K562 (cell line): ENCODE data around the gene XYLB. TPM values are rescaled to one million over a fixed set of nuclear protein-coding genes. Genes with fewer than 3 reads are reported as not detected.

Experiments used
- ATAC-seq: fragments of 200-7000 bp; cut with Tn5 transposase; 3 replicates; pipeline ENCODE4 v1.9.1; 2020; ENCODE audit warnings: moderate library complexity
- BruUV-seq: library from RNA; stranded (reverse); fragments of 400-500 nt; replicated peaks from 2 replicates; lab custom pipeline; 2021; lab: Mats Ljungman, UMichigan
- CTCF ChIA-PET: fragments of 300-600 bp; formaldehyde crosslinking; extraction: SDS; loops from one replicate; lab custom pipeline; 2021; ENCODE audit warnings: low intra/inter-chr PET ratio; lab: Yijun Ruan, JAX
- POLR2A ChIA-PET: fragments of 300-600, 350-650 bp; sonication (Branson Sonifier 250); formaldehyde crosslinking; extraction: SDS; loops from one replicate; lab custom pipeline; 2021; ENCODE audit warnings: antibody characterized with exemption, inconsistent platforms; lab: Yijun Ruan, JAX
- DNase-seq, 4 experiments: peaks; one replicate each; pipeline versions ENCODE4 v3.0.0 to v3.0.0-alpha.2; 2011 to 2018; ENCODE audit warnings: low spot score in 3 of 4, mixed read lengths in 3 of 4; ENCODE audit errors: extremely low read depth in 1 of 4
- FAIRE-seq: peaks from 2 replicates; lab custom pipeline; 2011; peaks lifted over from hg19 to GRCh38; lab: Jason Lieb, UNC
- H2AFZ ChIP-seq: 2 replicates; pipeline ENCODE4 v1.6.0; 2011; ENCODE audit warnings: low read depth, low read length, control low read depth, inconsistent platforms
- H3K27ac ChIP-seq: fragments of 200-600 bp; 3 replicates; pipeline ENCODE4 v1.8.0; 2011; ENCODE audit warnings: low read depth, mild to moderate bottlenecking, control low read depth, inconsistent platforms, low read length, moderate library complexity, mixed read lengths; ENCODE audit errors: extremely low read depth
- H3K27me3 ChIP-seq, 2 experiments: fragments of 300-600 bp in 1 of 2; 2 replicates in 1 of 2; 3 replicates in 1 of 2; pipeline versions ENCODE4 v1.6.0 to v1.8.0; 2011; ENCODE audit warnings: inconsistent platforms in 2 of 2, low read length in 2 of 2, mild to moderate bottlenecking in 1 of 2, mixed read lengths in 1 of 2, moderate library complexity in 1 of 2; ENCODE audit not compliant: control insufficient read depth in 2 of 2, insufficient read depth in 2 of 2
- H3K36me3 ChIP-seq: fragments of 300-600 bp; 3 replicates; pipeline ENCODE4 v1.8.0; 2011; ENCODE audit warnings: mild to moderate bottlenecking, low read length, inconsistent platforms; ENCODE audit not compliant: control insufficient read depth, insufficient read depth
- H3K4me1 ChIP-seq, 2 experiments: fragments of 200-600 bp in 1 of 2; replicated peaks in 1 of 2; 2 replicates in 1 of 2; 3 replicates in 1 of 2; pipeline versions ENCODE4 v1.5.1 to v1.8.0; 2011; ENCODE audit warnings: inconsistent platforms in 2 of 2, low read length in 2 of 2, mild to moderate bottlenecking in 1 of 2, mixed read lengths in 1 of 2, moderate library complexity in 1 of 2; ENCODE audit not compliant: control insufficient read depth in 2 of 2, insufficient read depth in 2 of 2
- H3K4me2 ChIP-seq: 2 replicates; pipeline ENCODE4 v1.6.1; 2011; ENCODE audit warnings: low read length, control low read depth, inconsistent platforms, mixed read lengths; ENCODE audit not compliant: insufficient read depth
- H3K4me3 ChIP-seq: fragments of 200-600 bp; sonication (generic), shearing (Covaris generic); 2 replicates; pipeline ENCODE4 v1.5.1; 2016; ENCODE audit warnings: control low read depth, inconsistent platforms
- H3K79me2 ChIP-seq: fragments of 200-600 bp; 3 replicates; pipeline ENCODE4 v1.8.0; 2011; ENCODE audit warnings: low read length, inconsistent platforms; ENCODE audit not compliant: control insufficient read depth, insufficient read depth
- H3K9ac ChIP-seq, 2 experiments: 2 replicates each; pipeline versions ENCODE4 v1.6.0 to v1.6.1; 2011; ENCODE audit warnings: low read depth in 2 of 2, low read length in 2 of 2, control low read depth in 1 of 2, inconsistent platforms in 1 of 2, mild to moderate bottlenecking in 1 of 2, mixed read lengths in 1 of 2; ENCODE audit not compliant: insufficient read depth in 1 of 2
- H3K9me1 ChIP-seq: one replicate; pipeline ENCODE4 v1.6.0; 2011; ENCODE audit warnings: inconsistent platforms, mild to moderate bottlenecking, low read length, moderate library complexity; ENCODE audit not compliant: control insufficient read depth, insufficient read depth
- H3K9me3 ChIP-seq: replicated peaks from 2 replicates; pipeline ENCODE4 v1.5.1; 2011; ENCODE audit warnings: low read depth, low read length, inconsistent platforms; ENCODE audit not compliant: control insufficient read depth, insufficient read depth
- H4K20me1 ChIP-seq: replicated peaks from 2 replicates; pipeline ENCODE4 v1.6.1; 2011; ENCODE audit warnings: low read length, inconsistent platforms, mixed read lengths; ENCODE audit not compliant: control insufficient read depth, insufficient read depth
- ZBTB33 ChIP-seq: sonication (generic); formaldehyde crosslinking; IDR thresholded peaks from 2 replicates; pipeline ENCODE4 v1.8.1; 2023; ENCODE audit warnings: mild to moderate bottlenecking, missing genetic modification reagents
- ZNF518B ChIP-seq: fragments of 250-450 bp; sonication (Bioruptor Pico); IDR thresholded peaks from 2 replicates; pipeline ENCODE4 v1.5.0; 2021; ENCODE audit warnings: mild to moderate bottlenecking, moderate library complexity
- in situ Hi-C: fragments of 300-500 bp; cut with MboI; formaldehyde crosslinking; loops from 4 replicates; pipeline ENCODE4 v1.15.0; 2018; ENCODE audit warnings: inconsistent platforms, mixed read lengths
- intact Hi-C: fragments of 100-400 bp; cut with micrococcal nuclease; formaldehyde crosslinking; loops from 2 replicates; pipeline ENCODE4 v1.14.2; 2022
- polyA plus RNA-seq, 8 experiments: library from polyadenylated mRNA; depleted of rRNA in 4 of 8; stranded (reverse) in 5 of 8; unstranded in 3 of 8; fragments of >200 nt; fragmentation: Nextera tagmentation in 2 of 8; fragmentation: Illumina TruSeq in 1 of 8; extraction: Ambion mirVana in 2 of 8; extraction: Trizol in 1 of 8; gene quantifications; 2 replicates each; pipeline versions ENCODE4 v1.2.1 to v1.2.3, GENCODE V29; 2011 to 2014; ENCODE audit warnings: inconsistent platforms in 1 of 8, missing spikeins in 1 of 8
- total RNA-seq, 7 experiments: library from RNA; depleted of rRNA in 6 of 7; stranded (reverse); fragments of >200 nt in 6 of 7; fragmentation: Illumina TruSeq in 2 of 7; extraction: Trizol in 2 of 7; gene quantifications; 2 replicates each; pipeline versions ENCODE4 v1.2.1 to v1.2.3, GENCODE V29; 2011 to 2021; ENCODE audit warnings: low replicate concordance in 1 of 7

The XYLB gene
- total and polyA plus RNA-seq, 9 of the 15 experiments (the other 6 are each of a cell fraction or from before 2014, with no cell fraction given): 4.0 to 20.2 (median 13.2) TPM

- H3K4me2 ChIP-seq: no peak overlapping the region
- H3K9ac ChIP-seq: no peak overlapping the region
- H3K27me3 ChIP-seq: no peaks in the 10 kb centered on the region
- H3K9me1 ChIP-seq: no peaks in the 10 kb centered on the region
- H2AFZ ChIP-seq: no peak overlapping the region
- DNase-seq (no peak), ATAC-seq (no peak), FAIRE-seq (no peak)
- H3K4me1 ChIP-seq: no peaks in the 10 kb centered on the region
- no peaks in the 10 kb centered on the region for H3K79me2 ChIP-seq
- no peak overlapping the region for H3K27ac ChIP-seq
- intact Hi-C loops: no loop called here
- no TSS peak for BruUV-seq
- H3K4me3 ChIP-seq: no peak overlapping the region
- ChIA-PET CTCF (no interaction called here), POLR2A (no interaction called here)
- in situ Hi-C loops: no loop called here
- H3K9me3 ChIP-seq: no peaks in the 10 kb centered on the region; the same call in 1 of the 2 replicates
- no peaks in the 10 kb centered on the region for H3K36me3 ChIP-seq
- no peak for TF ChIP-seq ZNF518B
- no peak for TF ChIP-seq ZBTB33 (CRISPR knock-in tag)
- H4K20me1 ChIP-seq: no peaks in the 10 kb centered on the region
These were observed 100.2 kb downstream of the XYLB start for GRCh38 chr3:38446812-38447211.
